ENCODE data around the gene SCAND1. TPM values are rescaled to one million over a fixed set of nuclear protein-coding genes. Genes with fewer than 3 reads are reported as not detected.

SCAND1 gene
- total RNA-seq, 1 donor from 2014 or later: 6.4 TPM

DNA sequence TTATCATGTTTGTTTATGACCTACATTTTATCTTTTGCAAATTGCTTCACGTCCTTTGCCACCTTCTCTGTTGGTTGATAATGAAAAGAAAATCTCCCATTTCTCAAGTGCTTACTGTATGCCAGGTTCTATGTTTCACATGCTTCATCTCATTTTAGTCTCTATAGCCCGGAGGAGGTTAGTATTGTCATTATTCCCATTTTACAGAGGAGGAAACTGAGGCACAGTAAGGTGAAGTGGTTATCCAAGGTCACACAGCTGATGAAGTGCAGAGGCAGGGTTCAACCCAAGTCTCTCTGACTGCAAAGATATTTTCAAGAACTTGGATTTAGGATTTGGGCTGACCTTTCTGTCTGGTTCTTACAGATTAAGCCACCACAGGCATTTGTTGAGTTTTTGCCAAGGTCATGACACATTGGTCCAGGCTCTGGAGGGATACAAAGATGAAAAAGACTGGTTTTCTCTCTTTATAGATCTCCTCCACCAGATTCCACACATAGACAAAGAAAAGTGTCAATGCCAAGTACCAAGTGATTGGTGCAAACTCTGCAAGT lies 34.7 kb upstream of the SCAND1 start:
- Mint-ChIP-seq H3K27ac (no peak overlapping the region), H3K4me1 (peaks cover 10% of the 10 kb centered on the region), H3K27me3 (ENCODE audit: insufficient read depth, low read depth) (peaks cover 3% of the 10 kb centered on the region), H3K4me3 (no peak overlapping the region), H3K9me3 (no peaks in the 10 kb centered on the region), H3K36me3 (no peaks in the 10 kb centered on the region)
- Histone ChIP-seq H3K79me2 (ENCODE audit: low read depth) (no peaks in the 10 kb centered on the region), H3K9me3 (ENCODE audit: low read depth) (no peaks in the 10 kb centered on the region), H3K4me3 (no peak overlapping the region), H4K20me1 (ENCODE audit: low read depth) (no peaks in the 10 kb centered on the region), H3K36me3 (no peaks in the 10 kb centered on the region), H3K27me3 (peaks cover 9% of the 10 kb centered on the region), H3F3A (ENCODE audit: low read depth) (no peaks in the 10 kb centered on the region), H3K4me1 (no peaks in the 10 kb centered on the region), H3K4me2 (no peak overlapping the region), H3K27ac (no peak overlapping the region), H3K9ac (no peak overlapping the region), H2AFZ (replicated peaks) (no peak overlapping the region)
- TF ChIP-seq EZH2 (IDR thresholded peaks at IDR 0.05) (no peak), EZH2phosphoT487 (IDR thresholded peaks at IDR 0.05) (no peak)
- TF ChIP-seq, protein P1, sequence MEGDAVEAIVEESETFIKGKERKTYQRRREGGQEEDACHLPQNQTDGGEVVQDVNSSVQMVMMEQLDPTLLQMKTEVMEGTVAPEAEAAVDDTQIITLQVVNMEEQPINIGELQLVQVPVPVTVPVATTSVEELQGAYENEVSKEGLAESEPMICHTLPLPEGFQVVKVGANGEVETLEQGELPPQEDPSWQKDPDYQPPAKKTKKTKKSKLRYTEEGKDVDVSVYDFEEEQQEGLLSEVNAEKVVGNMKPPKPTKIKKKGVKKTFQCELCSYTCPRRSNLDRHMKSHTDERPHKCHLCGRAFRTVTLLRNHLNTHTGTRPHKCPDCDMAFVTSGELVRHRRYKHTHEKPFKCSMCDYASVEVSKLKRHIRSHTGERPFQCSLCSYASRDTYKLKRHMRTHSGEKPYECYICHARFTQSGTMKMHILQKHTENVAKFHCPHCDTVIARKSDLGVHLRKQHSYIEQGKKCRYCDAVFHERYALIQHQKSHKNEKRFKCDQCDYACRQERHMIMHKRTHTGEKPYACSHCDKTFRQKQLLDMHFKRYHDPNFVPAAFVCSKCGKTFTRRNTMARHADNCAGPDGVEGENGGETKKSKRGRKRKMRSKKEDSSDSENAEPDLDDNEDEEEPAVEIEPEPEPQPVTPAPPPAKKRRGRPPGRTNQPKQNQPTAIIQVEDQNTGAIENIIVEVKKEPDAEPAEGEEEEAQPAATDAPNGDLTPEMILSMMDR (IDR thresholded peaks at IDR 0.05): no peak
- DNase-seq (ENCODE audit: low spot score): no peak

DNA sequence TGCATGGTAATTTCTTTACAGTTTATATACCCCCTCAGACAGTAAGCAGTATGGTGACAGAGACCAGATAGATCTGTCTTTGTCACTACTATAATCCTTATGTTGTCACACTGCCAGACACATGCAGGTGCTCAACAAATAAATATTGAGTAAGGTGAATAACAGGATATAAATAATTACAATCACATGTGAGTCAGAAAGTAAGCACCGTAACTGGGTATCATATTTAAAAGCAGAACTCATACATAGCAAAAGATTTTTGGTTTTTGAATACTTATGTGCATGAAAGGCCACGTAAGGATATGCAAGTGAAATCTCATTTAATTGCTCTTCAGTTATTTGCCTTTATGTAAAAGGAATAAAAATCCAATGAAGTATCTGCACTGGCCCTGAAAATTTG lies 31.5 kb upstream of the SCAND1 start:
- no peaks in the 10 kb centered on the region for H3K9me3 Mint-ChIP-seq
- H3K79me2 ChIP-seq (ENCODE audit: low read depth): no peaks in the 10 kb centered on the region
- TF ChIP-seq EZH2 (IDR thresholded peaks at IDR 0.05) (no peak), EZH2phosphoT487 (IDR thresholded peaks at IDR 0.05) (no peak)
- TF ChIP-seq, protein P1 (IDR thresholded peaks at IDR 0.05): no peak
- no peaks in the 10 kb centered on the region for H3K4me1 Mint-ChIP-seq
- H2AFZ ChIP-seq (replicated peaks): no peak overlapping the region
- no peaks in the 10 kb centered on the region for H3K36me3 ChIP-seq
- no peaks in the 10 kb centered on the region for H3F3A ChIP-seq (ENCODE audit: low read depth)
- peaks cover 9% of the 10 kb centered on the region for H3K27me3 ChIP-seq
- no peak overlapping the region for H3K4me3 Mint-ChIP-seq
- no peak overlapping the region for H3K4me2 ChIP-seq
- H3K27me3 Mint-ChIP-seq (ENCODE audit: insufficient read depth, low read depth): no peaks in the 10 kb centered on the region
- no peak overlapping the region for H3K27ac ChIP-seq
- no peaks in the 10 kb centered on the region for H3K9me3 ChIP-seq (ENCODE audit: low read depth)
- no peak overlapping the region for H3K4me3 ChIP-seq
- H3K4me1 ChIP-seq: no peaks in the 10 kb centered on the region
- no peak for DNase-seq (ENCODE audit: low spot score)
- H3K27ac Mint-ChIP-seq: no peak overlapping the region
- H4K20me1 ChIP-seq (ENCODE audit: low read depth): no peaks in the 10 kb centered on the region
- H3K36me3 Mint-ChIP-seq: no peaks in the 10 kb centered on the region
- no peak overlapping the region for H3K9ac ChIP-seq

DNA sequence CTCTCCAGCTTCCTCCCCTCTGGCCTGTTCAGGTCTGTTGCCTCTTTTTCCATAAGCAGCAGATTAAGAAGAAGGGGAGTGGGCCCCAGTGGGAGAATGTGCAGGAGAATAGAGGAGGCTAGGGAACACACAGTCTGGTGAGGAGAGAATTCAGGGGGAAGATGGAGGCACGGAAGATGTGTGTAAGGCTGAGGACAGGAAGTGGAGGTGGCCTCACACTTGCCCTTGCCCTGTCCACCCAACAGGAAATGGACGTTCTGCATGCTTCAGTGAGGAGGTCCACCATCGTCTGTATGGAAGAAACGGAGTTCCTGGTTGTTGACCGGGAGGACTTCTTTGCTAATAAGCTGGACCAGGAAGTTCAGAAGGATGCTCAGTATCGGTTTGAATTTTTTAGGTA lies 30.1 kb upstream of the SCAND1 start:
- no peak overlapping the region for H3K4me3 Mint-ChIP-seq
- Histone ChIP-seq H3K27me3 (peaks cover 8% of the 10 kb centered on the region), H3K27ac (no peak overlapping the region), H2AFZ (replicated peaks) (no peak overlapping the region), H3K36me3 (no peaks in the 10 kb centered on the region), H3K9me3 (ENCODE audit: low read depth) (no peaks in the 10 kb centered on the region), H3F3A (ENCODE audit: low read depth) (no peaks in the 10 kb centered on the region), H4K20me1 (ENCODE audit: low read depth) (no peaks in the 10 kb centered on the region), H3K79me2 (ENCODE audit: low read depth) (no peaks in the 10 kb centered on the region), H3K4me1 (no peaks in the 10 kb centered on the region), H3K4me3 (no peak overlapping the region), H3K4me2 (no peak overlapping the region), H3K9ac (no peak overlapping the region)
- H3K27me3 Mint-ChIP-seq (ENCODE audit: insufficient read depth, low read depth): no peaks in the 10 kb centered on the region
- H3K27ac Mint-ChIP-seq: no peak overlapping the region
- H3K36me3 Mint-ChIP-seq: no peaks in the 10 kb centered on the region
- no peaks in the 10 kb centered on the region for H3K4me1 Mint-ChIP-seq
- no peaks in the 10 kb centered on the region for H3K9me3 Mint-ChIP-seq
- no peak for DNase-seq (ENCODE audit: low spot score)
- TF ChIP-seq, protein P1 (IDR thresholded peaks at IDR 0.05): no peak
- no peak for TF ChIP-seq EZH2 (IDR thresholded peaks at IDR 0.05)
- TF ChIP-seq EZH2phosphoT487 (IDR thresholded peaks at IDR 0.05): no peak
